Natural killer cell treated with Interleukin-12 subunit alpha and Interleukin-12 subunit beta and Interleukin-15 and Interleukin-18, amount 100 ng/mL, for 72 hours (primary cell): ENCODE data around the gene ZNF83. TPM values are rescaled to one million over a fixed set of nuclear protein-coding genes. Genes with fewer than 3 reads are reported as not detected.
"Not testable (repeated sequence)": the region's sequence is repeated elsewhere in the genome, so short reads cannot be mapped to it uniquely, and the experiment has no call there.

Experiments used
- ATAC-seq, 2 donors: fragments of 150-1000 bp; cut with Tn5 transposase in 1 of 2; sonication (Bioruptor Pico), chemical (Tn5 transposase) in 1 of 2; 2 replicates each; pipeline ENCODE4 v1.10.0; 2021
- DNase-seq: peaks from one replicate; pipeline ENCODE4 v3.0.0; 2022; ENCODE audit warnings: low spot score
- H3K27ac Mint-ChIP-seq, 2 donors: 1 replicate in 1 of 2; 2 replicates in 1 of 2; pipeline ENCODE4 v1.8.0; 2022; ENCODE audit warnings: mixed read lengths in 2 of 2, mild to moderate bottlenecking in 1 of 2, moderate library complexity in 1 of 2
- H3K27me3 Mint-ChIP-seq, 2 donors: 1 replicate in 1 of 2; 2 replicates in 1 of 2; pipeline ENCODE4 v1.8.0; 2022; ENCODE audit warnings: mixed read lengths in 2 of 2
- H3K36me3 Mint-ChIP-seq: one replicate; pipeline ENCODE4 v1.8.0; 2022; ENCODE audit warnings: mixed read lengths
- H3K4me1 Mint-ChIP-seq, 2 donors: 1 replicate in 1 of 2; 2 replicates in 1 of 2; pipeline ENCODE4 v1.8.0; 2022; ENCODE audit warnings: low read depth in 2 of 2, mixed read lengths in 2 of 2, mild to moderate bottlenecking in 1 of 2
- H3K4me3 Mint-ChIP-seq: one replicate; pipeline ENCODE4 v1.8.0; 2022; ENCODE audit warnings: mixed read lengths
- H3K9me3 Mint-ChIP-seq: 2 replicates; pipeline ENCODE4 v1.8.0; 2022; ENCODE audit warnings: mixed read lengths
- total RNA-seq, 2 donors: library from RNA; stranded (reverse); gene quantifications; one replicate each; pipeline ENCODE4 v1.2.3, GENCODE V29; 2022

The ZNF83 gene
- total RNA-seq, 2 donors from 2014 or later, result 20.2 to 25.8 TPM

DNA sequence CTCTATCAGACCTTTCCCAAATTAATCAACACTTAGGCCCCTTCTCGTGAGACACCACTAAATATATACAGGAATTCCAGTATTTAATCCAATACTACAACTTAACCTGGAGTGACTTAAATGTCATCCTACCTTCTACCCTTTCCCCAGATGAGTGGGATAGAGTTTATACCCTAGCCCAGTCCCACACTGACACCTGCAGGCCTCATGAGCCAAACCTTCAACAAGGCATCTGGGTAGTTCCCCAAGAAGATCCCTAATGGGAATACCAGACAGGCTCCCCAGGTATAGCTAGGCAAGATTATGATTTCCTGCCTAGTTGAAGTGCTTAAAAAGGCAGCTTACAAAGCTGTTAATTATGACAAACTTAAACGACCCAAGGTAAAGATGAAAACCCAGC lies 15.9 kb downstream of the ZNF83 start:
- ATAC-seq (no peak), DNase-seq (no peak)
- Mint-ChIP-seq H3K4me3 (no peak overlapping the region), H3K9me3 (no peaks in the 10 kb centered on the region), H3K27me3 (no peaks in the 10 kb centered on the region), H3K36me3 (peaks cover 24% of the 10 kb centered on the region), H3K4me1 (peaks cover 13 to 14% of the 10 kb centered on the region in 2 donors), H3K27ac (no peak overlapping the region)

GRCh38 chr19:52621376-52621775 lies 16.8 kb downstream of the ZNF83 start:
- Mint-ChIP-seq H3K27ac (peak overlapping the region; percentile 11 to 72), H3K4me1 (peaks cover 13 to 20% of the 10 kb centered on the region in 2 donors), H3K4me3 (no peak overlapping the region), H3K36me3 (peaks cover 33% of the 10 kb centered on the region), H3K27me3 (no peaks in the 10 kb centered on the region), H3K9me3 (peaks cover 6% of the 10 kb centered on the region)
- DNase-seq (no peak), ATAC-seq (no peak)

DNA sequence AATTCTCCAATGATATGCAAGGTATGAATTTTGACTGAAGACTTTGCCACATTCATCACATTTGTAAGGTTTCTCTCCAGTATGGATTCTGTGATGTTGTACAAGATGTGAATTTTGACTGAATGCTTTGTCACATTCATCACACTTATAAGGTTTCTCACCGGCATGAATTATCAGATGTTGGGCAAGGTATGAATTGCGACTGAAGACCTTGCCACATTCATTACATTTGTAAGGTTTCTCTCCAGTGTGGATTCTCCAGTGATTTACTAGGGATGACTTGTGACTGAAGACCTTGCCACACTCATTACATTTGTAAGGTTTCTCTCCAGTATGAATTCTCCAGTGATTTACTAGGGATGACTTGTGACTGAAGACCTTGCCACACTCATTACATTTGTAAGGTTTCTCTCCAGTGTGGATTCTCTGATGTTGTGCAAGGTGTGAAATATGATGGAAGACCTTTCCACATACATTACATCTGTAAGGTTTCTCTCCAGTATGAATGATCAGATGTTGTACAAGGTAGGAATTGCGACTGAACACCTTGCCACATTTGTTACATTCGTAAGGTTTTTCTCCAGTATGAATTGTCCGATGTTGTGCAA lies 24.8 kb downstream of the ZNF83 start:
- H3K9me3 Mint-ChIP-seq, result peaks cover 9% of the 10 kb centered on the region
- H3K27me3 Mint-ChIP-seq, result no peaks in the 10 kb centered on the region
- peaks cover 0 to 6% of the 10 kb centered on the region in 2 donors for H3K4me1 Mint-ChIP-seq
- H3K4me3 Mint-ChIP-seq, result no peak overlapping the region
- DNase-seq (no peak), ATAC-seq (no peak)
- H3K36me3 Mint-ChIP-seq, result peaks cover 54% of the 10 kb centered on the region
- H3K27ac Mint-ChIP-seq, result no peak overlapping the region

- Mint-ChIP-seq H3K27me3 (no peaks in the 10 kb centered on the region), H3K27ac (no peak overlapping the region), H3K4me1 (peaks cover 19 to 23% of the 10 kb centered on the region in 2 donors), H3K4me3 (no peak overlapping the region), H3K9me3 (no peaks in the 10 kb centered on the region), H3K36me3 (peaks cover 26% of the 10 kb centered on the region)
- DNase-seq (no peak), ATAC-seq (no peak)
Measured at GRCh38 chr19:52603558-52604207, 34.5 kb downstream of the ZNF83 start.

DNA sequence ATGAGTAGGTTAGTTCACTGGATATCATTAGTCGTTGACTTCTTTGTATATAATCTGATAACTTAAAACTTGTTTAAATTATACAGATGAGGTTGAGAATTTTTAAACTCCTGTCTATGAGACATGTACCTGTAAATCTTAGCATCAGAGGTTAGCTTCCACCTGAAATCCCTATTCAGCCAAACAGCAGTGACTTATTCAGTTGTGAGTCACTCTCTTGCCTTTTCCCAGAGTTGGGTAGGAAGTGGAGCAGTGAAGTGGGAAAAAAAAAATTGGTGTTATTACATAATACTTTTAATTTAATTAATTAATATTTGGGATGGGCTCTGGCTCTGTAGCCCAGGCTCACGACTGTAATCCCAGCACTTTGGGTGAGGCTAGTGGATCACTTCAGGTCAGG lies 35.2 kb downstream of the ZNF83 start:
- Mint-ChIP-seq H3K36me3 (peaks cover 26% of the 10 kb centered on the region), H3K4me3 (no peak overlapping the region), H3K27ac (no peak overlapping the region), H3K9me3 (no peaks in the 10 kb centered on the region), H3K4me1 (peaks cover 19 to 23% of the 10 kb centered on the region in 2 donors), H3K27me3 (no peaks in the 10 kb centered on the region)
- no peak for ATAC-seq
- no peak for DNase-seq

DNA sequence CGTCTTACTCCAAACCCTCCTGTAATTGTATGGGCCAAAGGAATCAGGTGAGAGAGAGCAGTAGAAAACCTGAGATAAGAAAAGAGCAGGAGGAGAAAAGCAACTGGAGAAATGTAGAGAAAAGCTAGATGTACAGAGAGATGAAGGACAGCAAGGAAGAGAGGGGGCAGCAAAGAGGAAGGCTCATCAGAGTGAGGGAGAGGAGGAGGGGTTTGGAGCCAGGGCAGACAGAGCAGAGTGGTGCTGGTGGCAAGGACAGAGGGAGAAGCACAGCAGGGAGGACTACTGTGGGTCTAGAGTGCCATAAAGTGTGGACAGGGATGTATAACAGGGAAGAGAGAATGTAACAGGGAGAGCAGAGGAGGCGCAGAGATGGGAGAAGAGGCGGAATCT lies 36.2 kb downstream of the ZNF83 start:
- Mint-ChIP-seq H3K27ac (peak overlapping the region; percentile 18 to 57), H3K4me1 (peaks cover 19 to 23% of the 10 kb centered on the region in 2 donors), H3K36me3 (peaks cover 32% of the 10 kb centered on the region), H3K4me3 (peak overlapping the region; percentile 90)
- H3K27me3 Mint-ChIP-seq, ATAC-seq, H3K9me3 Mint-ChIP-seq, DNase-seq: not testable (repeated sequence)

GRCh38 chr19:52601025-52601973 lies 36.9 kb downstream of the ZNF83 start:
- ATAC-seq (peak; percentile 99 to 100), DNase-seq (peak; percentile 94)
- Mint-ChIP-seq H3K4me3 (peak overlapping the region; percentile 90), H3K4me1 (peaks cover 20 to 21% of the 10 kb centered on the region in 2 donors), H3K36me3 (peaks cover 35% of the 10 kb centered on the region), H3K9me3 (peaks cover 5% of the 10 kb centered on the region), H3K27ac (peak overlapping the region; percentile 18 to 57), H3K27me3 (no peaks in the 10 kb centered on the region)

GRCh38 chr19:52600639-52601024 lies 37.5 kb downstream of the ZNF83 start:
- H3K4me1 Mint-ChIP-seq, result peaks cover 15 to 18% of the 10 kb centered on the region in 2 donors
- DNase-seq (no peak), ATAC-seq (peak; percentile 25 to 32)
- H3K4me3 Mint-ChIP-seq, result peak overlapping the region; percentile 90
- H3K36me3 Mint-ChIP-seq, result peaks cover 38% of the 10 kb centered on the region
- H3K27me3 Mint-ChIP-seq, result no peaks in the 10 kb centered on the region
- peaks cover 5% of the 10 kb centered on the region for H3K9me3 Mint-ChIP-seq
- peak overlapping the region in 1 of 2 donors; percentile 57 for H3K27ac Mint-ChIP-seq

- Mint-ChIP-seq H3K27me3 (no peaks in the 10 kb centered on the region), H3K9me3 (peaks cover 5% of the 10 kb centered on the region), H3K4me1 (peaks cover 11 to 12% of the 10 kb centered on the region in 2 donors), H3K27ac (no peak overlapping the region), H3K4me3 (no peak overlapping the region), H3K36me3 (peaks cover 33% of the 10 kb centered on the region)
- DNase-seq, result no peak
- no peak for ATAC-seq
Measured at GRCh38 chr19:52599241-52599640, 38.9 kb downstream of the ZNF83 start.

DNA sequence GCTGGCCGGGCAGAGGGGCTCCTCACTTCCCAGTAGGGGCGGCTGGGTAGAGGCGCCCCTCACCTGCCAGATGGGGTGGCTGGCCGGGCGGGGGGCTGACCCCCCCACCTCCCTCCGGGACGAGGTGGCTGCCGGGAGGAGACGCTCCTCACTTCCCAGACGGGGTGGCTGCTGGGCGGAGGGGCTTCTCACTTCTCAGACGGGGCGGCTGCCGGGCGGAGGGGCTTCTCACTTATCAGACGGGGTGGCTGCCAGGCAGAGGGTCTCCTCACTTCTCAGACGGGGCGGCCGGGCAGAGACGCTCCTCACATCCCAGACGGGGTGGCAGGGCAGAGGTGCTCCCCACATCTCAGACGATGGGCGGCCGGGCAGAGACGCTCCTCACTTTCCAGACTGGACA lies 44.7 kb downstream of the ZNF83 start:
- H3K9me3 Mint-ChIP-seq, H3K4me1 Mint-ChIP-seq, H3K27ac Mint-ChIP-seq, ATAC-seq, H3K27me3 Mint-ChIP-seq, DNase-seq, H3K4me3 Mint-ChIP-seq: not testable (repeated sequence)
- H3K36me3 Mint-ChIP-seq, result peaks cover 36% of the 10 kb centered on the region

- peaks cover 5% of the 10 kb centered on the region for H3K9me3 Mint-ChIP-seq
Measured at GRCh38 chr19:52592301-52592700, 45.9 kb downstream of the ZNF83 start.

DNA sequence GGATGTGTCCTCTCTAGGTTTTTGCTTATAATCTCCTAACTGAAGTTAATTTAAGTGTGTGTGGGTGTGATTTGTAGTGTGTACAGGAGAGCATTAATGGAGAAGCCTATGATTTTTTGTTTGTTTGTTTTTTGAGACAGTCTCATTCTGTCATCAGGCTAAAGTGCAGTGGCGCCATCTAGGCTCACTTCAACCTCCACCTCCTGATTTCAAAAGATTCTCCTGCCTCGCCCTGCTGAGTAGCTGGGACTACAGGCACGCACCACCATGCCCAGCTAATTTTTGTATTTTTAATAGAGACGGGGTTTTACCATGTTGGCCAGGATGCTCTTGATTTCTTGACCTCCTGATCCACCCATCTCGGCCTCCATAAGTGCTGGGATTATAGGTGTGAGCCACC lies 47.4 kb downstream of the ZNF83 start:
- Mint-ChIP-seq H3K4me3 (no peak overlapping the region), H3K36me3 (peaks cover 26% of the 10 kb centered on the region), H3K9me3 (no peaks in the 10 kb centered on the region), H3K4me1 (peaks cover 0 to 4% of the 10 kb centered on the region in 2 donors), H3K27me3 (no peaks in the 10 kb centered on the region), H3K27ac (no peak overlapping the region)
- DNase-seq (no peak), ATAC-seq (no peak)

More at GRCh38 chr19:52592301-52592700, 45.9 kb downstream of the ZNF83 start:
- peaks cover 0 to 6% of the 10 kb centered on the region in 2 donors for H3K4me1 Mint-ChIP-seq
- no peak overlapping the region for H3K27ac Mint-ChIP-seq
- peaks cover 37% of the 10 kb centered on the region for H3K36me3 Mint-ChIP-seq
- no peak for ATAC-seq
- no peaks in the 10 kb centered on the region for H3K27me3 Mint-ChIP-seq
- DNase-seq, result no peak
- H3K4me3 Mint-ChIP-seq, result no peak overlapping the region

GRCh38 chr19:52585604-52586003 lies 52.6 kb downstream of the ZNF83 start:
- Mint-ChIP-seq H3K36me3 (peaks cover 40% of the 10 kb centered on the region), H3K4me3 (no peak overlapping the region), H3K27me3 (no peaks in the 10 kb centered on the region), H3K9me3 (peaks cover 14% of the 10 kb centered on the region), H3K4me1 (peaks cover 0 to 10% of the 10 kb centered on the region in 2 donors), H3K27ac (no peak overlapping the region)
- no peak for DNase-seq
- ATAC-seq, result no peak
